ENCODE data around the gene GOLIM4.

GOLIM4 gene

DNA sequence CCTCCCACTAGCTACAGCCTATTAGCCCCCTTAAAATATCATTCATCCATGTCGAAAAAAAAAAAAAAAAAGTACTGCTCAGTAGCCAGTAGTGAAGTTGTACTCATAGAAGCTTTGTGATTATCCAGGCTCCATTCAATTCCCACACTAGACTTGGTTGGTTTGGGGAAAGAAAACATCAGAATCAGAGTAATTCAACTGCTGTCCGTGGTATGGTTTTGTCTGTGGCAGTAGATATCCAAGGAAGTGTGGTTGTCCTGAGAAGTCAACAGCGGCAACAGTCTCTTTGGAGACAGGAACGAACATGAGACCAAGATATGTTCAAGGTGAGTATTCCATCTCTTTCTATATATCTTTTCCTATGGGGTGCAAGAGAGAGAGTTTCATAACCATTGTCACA is 99.2 kb downstream of the GOLIM4 start:
- DNase-seq (ENCODE audit: low spot score), result no peak

DNA sequence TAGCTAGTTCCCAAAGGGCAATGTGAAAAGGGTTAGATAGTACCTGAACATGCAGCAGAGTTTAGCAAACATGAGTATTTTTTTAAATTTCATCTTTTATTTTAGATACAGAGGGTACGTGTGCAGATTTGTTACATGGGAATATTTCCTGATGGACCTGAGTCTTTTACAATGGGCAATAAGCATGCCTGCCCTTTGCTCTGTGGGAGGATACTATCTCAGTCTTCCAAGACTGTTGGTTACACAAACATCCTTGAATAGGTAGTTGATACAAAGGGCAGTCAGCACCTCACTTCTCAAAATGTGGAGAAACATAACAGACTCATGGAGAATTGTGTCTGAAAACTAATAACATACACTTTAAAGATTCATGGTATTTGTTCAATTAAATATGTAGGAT is 103.3 kb downstream of the GOLIM4 start:
- DNase-seq (ENCODE audit: low spot score), result no peak

DNA sequence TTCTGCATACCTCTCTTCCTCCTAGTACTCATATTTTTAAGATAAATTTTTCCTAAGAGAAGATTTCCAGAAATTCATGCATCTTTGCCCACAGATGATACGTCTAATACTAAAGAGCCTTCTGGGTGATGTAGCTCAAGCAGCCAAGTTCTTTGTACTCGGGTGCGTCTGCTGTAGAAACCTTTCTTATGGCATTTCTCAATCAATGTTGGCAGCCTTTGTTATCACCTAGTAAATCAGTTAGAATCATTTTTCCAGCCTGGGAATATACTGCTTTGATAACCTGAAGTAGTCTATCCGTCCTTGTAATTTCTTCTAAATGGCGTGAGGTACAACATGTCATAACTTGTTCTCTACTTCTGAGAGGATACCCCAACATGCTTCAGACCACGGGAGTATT is 104.5 kb downstream of the GOLIM4 start:
- no peak for DNase-seq (ENCODE audit: low spot score)

DNA sequence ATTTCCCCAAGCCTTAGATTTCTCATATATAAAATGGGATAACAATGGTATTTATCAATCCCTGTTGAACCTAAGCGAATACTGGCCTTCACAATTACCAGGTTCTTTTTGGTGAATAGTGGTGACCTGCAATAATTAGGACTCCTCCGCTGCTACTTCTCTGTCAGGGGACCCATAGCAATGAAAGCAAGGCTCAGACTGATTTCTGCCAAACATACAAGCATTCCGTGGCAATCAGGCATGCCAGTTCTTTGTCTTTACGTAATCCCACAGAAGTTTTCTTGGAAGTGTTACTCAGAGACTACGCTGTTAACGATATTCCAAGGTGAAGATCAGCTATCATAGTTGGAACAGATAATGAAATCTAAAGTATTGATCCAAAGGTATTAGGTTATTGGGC is 105.7 kb downstream of the GOLIM4 start:
- no peak for DNase-seq (ENCODE audit: low spot score)

DNA sequence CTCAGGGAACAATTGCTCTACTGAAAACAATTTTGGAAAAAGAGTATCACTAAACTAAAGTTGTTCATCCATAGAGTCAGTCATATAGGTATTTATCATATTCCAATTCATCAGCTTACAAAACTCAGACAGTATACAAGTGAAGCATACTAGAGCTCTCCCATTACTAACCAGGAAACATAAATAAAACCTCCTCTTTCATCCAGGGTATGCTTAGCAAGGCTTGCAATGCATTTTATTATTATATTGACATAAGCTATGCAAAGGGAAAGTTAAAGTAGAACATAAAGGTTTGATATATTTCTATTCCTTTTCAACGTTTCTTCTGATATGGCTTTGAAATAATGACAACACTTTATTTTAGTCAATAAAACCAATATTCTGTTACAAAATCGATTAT is 106.7 kb downstream of the GOLIM4 start:
- DNase-seq (ENCODE audit: low spot score), result no peak

DNA sequence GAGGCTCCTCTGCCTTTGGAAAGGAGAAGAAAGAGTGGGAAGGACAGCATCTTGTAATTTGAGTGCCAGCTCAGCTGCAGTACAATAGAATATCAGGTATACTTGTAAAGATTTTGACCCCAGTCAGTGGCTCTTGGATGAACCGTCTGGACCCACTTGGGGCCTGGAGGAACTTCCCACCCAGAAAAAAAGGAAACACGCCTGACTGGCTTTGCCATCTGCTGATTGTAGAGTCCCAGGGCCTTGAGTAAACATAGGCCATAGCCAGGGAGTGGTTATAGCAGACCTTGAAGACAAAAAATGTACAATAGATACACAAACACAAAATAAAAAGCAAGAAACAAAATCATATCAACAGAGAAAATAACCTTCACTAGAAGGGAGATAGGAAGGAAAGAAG is 112.1 kb downstream of the GOLIM4 start:
- DNase-seq (ENCODE audit: low spot score), result no peak

DNA sequence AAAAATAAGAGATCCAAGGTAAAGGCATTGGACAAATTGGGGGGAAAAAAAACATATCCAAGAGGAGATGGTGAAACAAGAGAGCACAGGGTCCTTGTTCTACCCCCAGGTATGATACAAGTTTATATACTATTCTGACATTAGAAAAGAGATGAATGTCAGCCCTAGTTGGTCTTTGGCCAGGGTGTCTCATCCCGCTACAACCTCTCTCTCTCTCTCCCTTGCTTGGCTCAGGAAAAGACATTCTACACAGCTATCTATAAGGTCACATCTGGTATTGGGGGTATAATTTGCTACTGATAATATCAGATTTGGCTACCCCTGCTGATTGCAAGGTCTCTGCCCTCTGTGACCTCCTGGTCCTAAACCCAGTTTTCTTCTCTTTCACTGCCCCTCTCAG is 117.2 kb downstream of the GOLIM4 start:
- DNase-seq (ENCODE audit: low spot score), result no peak

DNA sequence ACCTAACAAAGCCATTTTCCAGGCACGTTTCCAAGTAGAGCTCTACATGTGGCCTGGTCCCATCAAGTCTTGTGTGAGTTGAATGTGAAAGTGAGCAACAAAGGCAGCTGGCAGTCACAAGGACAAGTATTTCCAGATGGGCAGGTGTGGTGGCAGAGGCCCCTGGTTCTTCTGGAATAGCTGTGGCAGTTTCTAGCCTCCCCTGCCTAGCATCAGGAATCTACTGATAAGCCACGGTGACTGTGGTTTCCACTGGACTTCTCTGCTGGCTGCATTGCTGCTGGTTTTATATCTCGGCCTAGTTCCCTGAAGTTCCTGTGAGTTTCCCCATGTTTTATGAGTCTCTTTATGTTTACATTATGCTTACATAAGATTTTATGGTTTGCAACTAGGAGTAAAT is 117.7 kb downstream of the GOLIM4 start:
- peak; percentile 11 for DNase-seq (ENCODE audit: low spot score)

DNA sequence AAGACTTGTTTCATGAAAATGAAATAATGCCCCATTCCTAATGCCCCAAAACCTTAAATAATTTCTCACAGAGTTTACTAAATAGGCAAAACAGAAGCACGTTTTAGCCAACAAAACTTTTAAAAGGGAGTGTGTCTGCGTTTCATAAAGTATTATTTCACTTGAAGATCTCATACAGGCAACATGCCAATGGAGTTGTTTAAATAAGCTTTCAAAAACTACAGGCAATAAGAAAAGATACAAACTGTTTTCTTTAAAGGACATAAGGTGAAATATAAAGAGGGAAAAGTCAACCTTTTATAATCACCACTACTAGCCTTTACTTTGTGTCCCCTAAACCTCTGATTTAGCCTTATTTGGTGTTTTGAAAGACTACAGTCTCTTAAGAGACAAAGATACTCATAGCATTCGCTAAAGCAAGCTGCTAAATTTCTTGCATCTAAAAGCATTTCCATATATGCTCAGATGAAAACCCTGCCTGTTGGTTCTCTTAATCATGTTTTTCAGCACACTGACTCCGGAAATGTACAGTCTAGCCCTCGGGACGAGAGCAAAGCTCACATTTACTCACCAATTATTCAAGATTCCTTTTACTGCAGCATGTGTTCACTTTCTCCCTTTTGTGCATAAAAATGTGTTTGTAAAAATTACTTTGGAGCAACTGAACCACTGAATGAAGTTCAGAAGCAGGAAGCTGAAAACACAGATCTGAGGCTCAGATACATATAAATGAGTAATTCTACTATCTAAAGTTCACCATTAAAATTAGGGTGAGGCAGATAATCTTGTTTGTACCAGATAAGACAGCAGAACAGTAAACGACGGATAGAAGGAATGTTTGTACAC is 119.0 kb downstream of the GOLIM4 start:
- no peak for DNase-seq (ENCODE audit: low spot score)

DNA sequence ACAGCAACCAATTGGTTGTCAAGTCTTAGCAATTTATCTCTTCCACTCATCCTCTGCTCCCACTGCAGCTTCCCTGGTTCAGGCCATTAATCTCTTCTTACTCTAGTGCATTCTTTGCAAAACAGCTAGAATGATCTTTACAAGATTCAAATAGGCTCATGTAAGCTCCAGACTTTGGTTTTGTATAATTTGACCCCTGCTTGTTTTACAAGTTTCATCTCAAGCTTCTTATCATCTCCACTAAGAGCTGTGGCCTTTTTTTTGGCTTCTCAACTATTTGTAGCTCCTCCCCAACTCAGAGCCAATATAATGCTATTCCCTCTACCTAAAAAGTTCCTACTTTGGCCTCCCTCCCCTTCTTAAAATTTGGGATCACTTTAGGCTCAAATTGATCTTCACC is 121.8 kb downstream of the GOLIM4 start:
- DNase-seq (ENCODE audit: low spot score), result no peak

DNA sequence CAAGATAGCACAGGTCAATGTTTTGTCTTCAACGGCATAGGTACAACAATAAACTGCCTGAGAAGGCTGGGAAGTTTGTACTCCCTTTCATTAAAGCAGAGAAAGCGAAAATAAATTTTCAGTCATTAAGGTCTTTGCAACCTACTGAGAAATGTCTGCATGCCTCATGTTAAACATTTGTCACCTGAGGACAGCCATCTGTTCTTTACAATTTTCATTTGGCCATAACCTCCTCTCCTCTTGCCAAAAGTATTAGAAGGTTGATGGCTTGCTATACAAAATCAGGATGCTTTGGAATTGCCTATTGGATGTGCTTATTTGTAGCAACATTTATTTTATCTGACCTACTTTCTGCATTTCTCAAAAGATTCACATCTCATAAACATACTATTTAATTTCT is 122.7 kb downstream of the GOLIM4 start:
- no peak for DNase-seq (ENCODE audit: low spot score)

DNA sequence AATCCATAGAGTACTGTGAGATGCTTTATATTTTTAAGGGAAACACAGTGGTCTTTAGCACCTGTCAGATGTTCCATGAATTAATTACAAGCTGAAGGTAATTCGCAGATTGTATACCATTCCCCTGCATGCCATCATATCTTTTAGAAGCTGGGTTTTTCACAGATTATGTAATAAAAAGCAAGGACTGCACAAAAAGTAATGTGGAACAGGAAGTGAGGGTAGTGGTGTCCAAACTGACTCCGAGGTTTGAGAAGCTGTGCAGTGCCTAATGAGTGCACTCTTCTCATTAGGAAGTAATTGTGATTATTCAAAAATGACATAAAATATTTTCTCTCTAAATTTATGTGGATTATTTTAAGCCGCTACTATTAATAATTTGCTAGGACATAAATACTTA is 123.2 kb downstream of the GOLIM4 start:
- no peak for DNase-seq (ENCODE audit: low spot score)

DNA sequence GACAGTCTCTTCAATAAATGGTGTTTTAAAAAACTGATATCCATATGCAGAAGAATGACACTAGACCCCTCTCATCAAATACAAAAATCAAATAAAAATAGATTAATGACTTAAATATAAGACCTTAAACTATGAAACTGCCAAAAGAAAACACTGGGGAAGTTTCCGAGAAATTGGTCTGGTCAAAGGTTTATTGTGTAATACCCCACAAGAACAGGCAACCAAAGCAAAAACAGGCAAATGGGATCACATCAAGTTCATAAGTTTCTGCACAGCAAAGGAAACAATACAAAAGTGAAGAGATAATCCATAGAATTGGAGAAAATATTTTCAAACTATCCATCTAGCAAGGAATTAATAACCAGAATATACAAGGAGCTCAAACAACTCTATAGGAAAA is 126.2 kb downstream of the GOLIM4 start:
- DNase-seq (ENCODE audit: low spot score), result no peak

DNA sequence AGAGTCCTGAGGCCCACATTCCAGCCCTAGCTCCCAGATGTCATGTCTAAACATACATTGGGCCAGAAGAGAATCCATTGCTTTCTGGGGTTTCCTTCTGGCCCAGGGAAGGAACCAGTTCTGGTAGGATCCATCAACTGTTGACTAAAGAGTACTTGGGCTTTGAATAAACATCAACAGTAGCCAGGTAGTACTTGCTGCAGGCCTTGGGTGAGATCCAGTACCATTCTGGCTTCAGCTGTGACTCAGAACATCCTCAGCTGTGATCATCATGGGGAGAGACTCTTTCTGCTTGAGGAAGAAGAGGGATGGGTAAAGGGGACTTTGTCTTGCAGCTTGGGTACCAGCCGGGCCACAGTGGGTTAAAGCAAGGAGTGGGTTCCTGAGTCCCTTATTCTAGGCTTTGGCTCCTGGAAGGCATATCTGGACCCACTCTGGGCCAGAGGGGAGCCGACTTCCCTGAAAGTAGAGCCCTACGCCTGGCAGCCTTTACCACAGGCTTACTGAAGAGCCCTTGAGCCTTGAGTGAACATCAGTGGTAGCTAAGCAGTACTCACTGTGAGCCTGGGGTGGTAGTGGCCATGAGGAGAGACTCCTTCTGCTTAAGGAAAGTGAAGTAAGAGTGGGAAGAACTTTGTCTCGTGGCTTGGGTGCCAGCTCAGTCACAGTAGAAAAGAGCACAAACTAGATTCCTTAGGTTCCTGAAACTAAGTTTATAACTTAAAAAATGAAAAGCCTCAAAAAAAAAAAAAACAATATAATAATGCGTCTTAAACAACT is 128.3 kb downstream of the GOLIM4 start:
- no peak for DNase-seq (ENCODE audit: low spot score)
